Glutamatergic neuron (in vitro differentiated cells): ENCODE data around the gene NDUFS8. TPM values are rescaled to one million over a fixed set of nuclear protein-coding genes. Genes with fewer than 3 reads are reported as not detected.

Experiments used
- DNase-seq: peaks from one replicate; pipeline ENCODE4 v3.0.0; 2022
- H3K27ac Mint-ChIP-seq: one replicate; pipeline ENCODE4 v1.8.0; 2020; ENCODE audit warnings: mild to moderate bottlenecking, mixed read lengths, inconsistent platforms; ENCODE audit not compliant: unreplicated experiment
- H3K27me3 Mint-ChIP-seq: one replicate; pipeline ENCODE4 v1.8.0; 2020; ENCODE audit warnings: mild to moderate bottlenecking, moderate library complexity, mixed read lengths, inconsistent platforms; ENCODE audit not compliant: unreplicated experiment
- H3K36me3 Mint-ChIP-seq: one replicate; pipeline ENCODE4 v1.8.0; 2020; ENCODE audit warnings: mild to moderate bottlenecking, mixed read lengths, inconsistent platforms; ENCODE audit not compliant: unreplicated experiment
- H3K4me1 Mint-ChIP-seq: one replicate; pipeline ENCODE4 v1.8.0; 2020; ENCODE audit warnings: mild to moderate bottlenecking, low read depth, mixed read lengths, inconsistent platforms; ENCODE audit not compliant: unreplicated experiment
- H3K4me3 Mint-ChIP-seq: one replicate; pipeline ENCODE4 v1.8.0; 2020; ENCODE audit warnings: mild to moderate bottlenecking, mixed read lengths, inconsistent platforms; ENCODE audit not compliant: unreplicated experiment
- H3K9me3 Mint-ChIP-seq: one replicate; pipeline ENCODE4 v1.8.0; 2020; ENCODE audit warnings: mild to moderate bottlenecking, moderate library complexity, mixed read lengths, inconsistent platforms; ENCODE audit not compliant: unreplicated experiment
- CTCF ChIP-seq: fragments of 200-600 bp; sonication (generic); IDR thresholded peaks from one replicate; pipeline ENCODE4 v1.5.0; 2021; ENCODE audit not compliant: partially characterized antibody, unreplicated experiment
- microRNA-seq: library from miRNA; unstranded; fragments of <30 nt; microRNA quantifications from one replicate; pipeline ENCODE4, GENCODE V29; 2020; ENCODE audit not compliant: unreplicated experiment
- total RNA-seq: library from RNA; stranded (reverse); fragmentation: NEBNext Ultra II Directional; extraction: Animal tissue kit (Norgen Biotek cat#: 25700); gene quantifications from one replicate; pipeline ENCODE4 v1.2.1, GENCODE V29; 2021; ENCODE audit not compliant: unreplicated experiment

Gene NDUFS8
- total RNA-seq, 1 donor from 2014 or later: 136 TPM

DNA sequence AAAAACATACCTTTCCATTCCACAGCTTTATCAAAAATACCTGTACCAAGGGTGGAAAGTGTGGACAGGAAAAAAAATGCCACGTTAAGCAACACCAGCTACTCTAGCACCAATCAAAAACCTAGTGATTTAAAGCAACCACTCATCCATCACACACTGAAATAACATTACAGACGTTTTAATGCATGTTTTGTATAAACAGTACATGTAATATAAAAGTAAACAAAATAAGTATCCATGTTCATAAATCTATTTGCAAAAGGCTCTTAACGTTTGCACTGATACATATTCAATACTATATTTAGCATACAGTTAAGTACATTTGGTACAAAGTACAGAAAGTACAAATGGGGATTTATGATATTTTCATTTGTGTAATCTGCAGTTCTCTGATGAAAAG, 52.0 kb downstream of the NDUFS8 start:
- peaks cover 4% of the 10 kb centered on the region for H3K36me3 Mint-ChIP-seq
- peaks cover 2% of the 10 kb centered on the region for H3K9me3 Mint-ChIP-seq
- peaks cover 12% of the 10 kb centered on the region for H3K4me1 Mint-ChIP-seq
- H3K27me3 Mint-ChIP-seq: no peaks in the 10 kb centered on the region
- no peak overlapping the region for H3K4me3 Mint-ChIP-seq
- no peak for TF ChIP-seq CTCF
- H3K27ac Mint-ChIP-seq: no peak overlapping the region
- DNase-seq: no peak

- H3K9me3 Mint-ChIP-seq: no peaks in the 10 kb centered on the region
- H3K27ac Mint-ChIP-seq: no peak overlapping the region
- no peak overlapping the region for H3K4me3 Mint-ChIP-seq
- H3K4me1 Mint-ChIP-seq: peaks cover 4% of the 10 kb centered on the region
- peaks cover 4% of the 10 kb centered on the region for H3K36me3 Mint-ChIP-seq
- DNase-seq: no peak
- TF ChIP-seq CTCF: no peak
- H3K27me3 Mint-ChIP-seq: no peaks in the 10 kb centered on the region
Measured at GRCh38 chr11:68083517-68083916, 53.0 kb downstream of the NDUFS8 start.

Small RNA genes lying within 50 kb of the gene (microRNA-seq; reads per million reads assigned to microRNA genes)
- 1.4 reads per million, percentile 3 among the genes with 10 or more reads in this experiment for gene MIR4691
- gene MIR6753: not detected
- gene MIR7113: 10.9 reads per million, percentile 51 among the genes with 10 or more reads in this experiment

Other genes starting within 250 kb of the NDUFS8 start
- 0.86 TPM for gene UNC93B1, start 26.6 kb upstream of the NDUFS8 start, total RNA-seq
- 0.22 TPM for gene ALDH3B1, start 20.4 kb upstream of the NDUFS8 start, total RNA-seq
- gene TCIRG1, start 8.3 kb downstream of the NDUFS8 start, total RNA-seq: 47.2 TPM
- gene CHKA, start 90.7 kb downstream of the NDUFS8 start, total RNA-seq: 74.1 TPM
- 77.4 TPM for gene KMT5B, start 182.6 kb downstream of the NDUFS8 start, total RNA-seq
- gene C11orf24, start 241.3 kb downstream of the NDUFS8 start, total RNA-seq: 58.4 TPM